Hindlimb muscle (tissue), 1 donor: ENCODE results near the gene USP50. TPM values are rescaled to one million over a fixed set of nuclear protein-coding genes. Genes with fewer than 3 reads are reported as not detected.
"Not testable (repeated sequence)": the region's sequence is repeated elsewhere in the genome, so short reads cannot be mapped to it uniquely, and the experiment has no call there.

Experiments used
- DNase-seq: peaks from one replicate; pipeline ENCODE4 v3.0.0-alpha.2; 2013
- polyA plus RNA-seq: library from polyadenylated mRNA; unstranded; fragments of 120-200 nt; gene quantifications from one replicate; pipeline ENCODE4 v1.2.1, GENCODE V29; 2013; ENCODE audit not compliant: insufficient read length

USP50 gene
- polyA plus RNA-seq, 1 donor: 0.57 TPM

GRCh38 chr15:50503144-50503543 lies 43.3 kb downstream of the USP50 start:
- no peak for DNase-seq

- no peak for DNase-seq
Observed at GRCh38 chr15:50501815-50502214, 44.7 kb downstream of the USP50 start.

GRCh38 chr15:50500352-50500751 lies 46.1 kb downstream of the USP50 start:
- no peak for DNase-seq

- no peak for DNase-seq
Observed at GRCh38 chr15:50496692-50497091, 49.8 kb downstream of the USP50 start.

GRCh38 chr15:50494547-50494946 lies 51.9 kb downstream of the USP50 start:
- DNase-seq: not testable (repeated sequence)

GRCh38 chr15:50493625-50494024 lies 52.8 kb downstream of the USP50 start:
- no peak for DNase-seq

- DNase-seq: no peak
Observed at GRCh38 chr15:50487287-50487686, 59.2 kb downstream of the USP50 start.

- no peak for DNase-seq
Observed at GRCh38 chr15:50485389-50485788, 61.1 kb downstream of the USP50 start.

- no peak for DNase-seq
Observed at GRCh38 chr15:50484781-50485180, 61.7 kb downstream of the USP50 start.

- no peak for DNase-seq
Observed at GRCh38 chr15:50476143-50476542, 70.3 kb downstream of the USP50 start.

GRCh38 chr15:50471072-50471471 lies 75.4 kb downstream of the USP50 start:
- no peak for DNase-seq

- peak; percentile 19 for DNase-seq
Observed at GRCh38 chr15:50463423-50464358, 82.8 kb downstream of the USP50 start.

GRCh38 chr15:50458348-50459112 lies 87.9 kb downstream of the USP50 start:
- DNase-seq: peak; percentile 58

- peak; percentile 41 for DNase-seq
Observed at GRCh38 chr15:50452927-50453326, 93.5 kb downstream of the USP50 start.

Other genes with a start within 250 kb of the USP50 start
- gene GABPB1, start 191.5 kb downstream of the USP50 start, polyA plus RNA-seq: 16.2 TPM
- 24.3 TPM for gene USP8, start 122.3 kb downstream of the USP50 start, polyA plus RNA-seq
- gene TRPM7, start 140.1 kb upstream of the USP50 start, polyA plus RNA-seq: 17.8 TPM
- 45.0 TPM for gene SPPL2A, start 219.0 kb upstream of the USP50 start, polyA plus RNA-seq